HT1080 (cell line): ENCODE data around the gene PDCD1. TPM values are rescaled to one million over a fixed set of nuclear protein-coding genes. Genes with fewer than 3 reads are reported as not detected.

Experiments used
- DNase-seq: peaks from one replicate; pipeline ENCODE4 v3.0.0-alpha.2; 2015; ENCODE audit warnings: low read depth
- total RNA-seq: library from RNA; depleted of rRNA; stranded (reverse); fragments of >200 nt; shearing (Covaris generic); gene quantifications from 2 replicates; pipeline ENCODE4 v1.2.3, GENCODE V29; 2014

PDCD1 gene
- total RNA-seq, 1 experiment from 2014 or later, result not detected

GRCh38 chr2:241879326-241879725 is 20.6 kb upstream of the PDCD1 start:
- DNase-seq, result no peak

- DNase-seq, result peak; percentile 49
Observed at GRCh38 chr2:241877989-241878970, 19.6 kb upstream of the PDCD1 start.

- DNase-seq, result no peak
Observed at GRCh38 chr2:241877197-241877685, 18.5 kb upstream of the PDCD1 start.

GRCh38 chr2:241876528-241877196 is 18.0 kb upstream of the PDCD1 start:
- DNase-seq, result no peak

- DNase-seq, result peak; percentile 57
Observed at GRCh38 chr2:241875754-241876527, 17.2 kb upstream of the PDCD1 start.

GRCh38 chr2:241874277-241874925 is 15.7 kb upstream of the PDCD1 start:
- no peak for DNase-seq

GRCh38 chr2:241873803-241874110 is 15.1 kb upstream of the PDCD1 start:
- no peak for DNase-seq

GRCh38 chr2:241873081-241873802 is 14.5 kb upstream of the PDCD1 start:
- no peak for DNase-seq

GRCh38 chr2:241872313-241872642 is 13.6 kb upstream of the PDCD1 start:
- DNase-seq, result no peak

- no peak for DNase-seq
Observed at GRCh38 chr2:241871538-241872312, 13.0 kb upstream of the PDCD1 start.

GRCh38 chr2:241870611-241871537 is 12.2 kb upstream of the PDCD1 start:
- DNase-seq, result no peak

GRCh38 chr2:241870081-241870541 is 11.4 kb upstream of the PDCD1 start:
- no peak for DNase-seq

- DNase-seq, result no peak
Observed at GRCh38 chr2:241869087-241869961, 10.6 kb upstream of the PDCD1 start, which contains the start of gene RTP5. RTP5 (plus strand) TSS chr2:241869729; CDS start chr2:241869757, 28 bp downstream.

GRCh38 chr2:241868661-241869081 is 10.0 kb upstream of the PDCD1 start:
- DNase-seq, result no peak

- no peak for DNase-seq
Observed at GRCh38 chr2:241867776-241868420, 9.2 kb upstream of the PDCD1 start.

- DNase-seq, result no peak
Observed at GRCh38 chr2:241866790-241867645, 8.3 kb upstream of the PDCD1 start.
